Stimulated activated CD4-positive, alpha-beta T cell treated with anti-CD3 and anti-CD28 coated beads, Interleukin-2, amount 100 ng/mL, for 24 hours (primary cell): ENCODE measurements around the gene HRAS.

Experiments
- DNase-seq, 2 donors: peaks; one replicate each; pipeline ENCODE4 v3.0.0-alpha.2; 2020

Gene HRAS

DNA sequence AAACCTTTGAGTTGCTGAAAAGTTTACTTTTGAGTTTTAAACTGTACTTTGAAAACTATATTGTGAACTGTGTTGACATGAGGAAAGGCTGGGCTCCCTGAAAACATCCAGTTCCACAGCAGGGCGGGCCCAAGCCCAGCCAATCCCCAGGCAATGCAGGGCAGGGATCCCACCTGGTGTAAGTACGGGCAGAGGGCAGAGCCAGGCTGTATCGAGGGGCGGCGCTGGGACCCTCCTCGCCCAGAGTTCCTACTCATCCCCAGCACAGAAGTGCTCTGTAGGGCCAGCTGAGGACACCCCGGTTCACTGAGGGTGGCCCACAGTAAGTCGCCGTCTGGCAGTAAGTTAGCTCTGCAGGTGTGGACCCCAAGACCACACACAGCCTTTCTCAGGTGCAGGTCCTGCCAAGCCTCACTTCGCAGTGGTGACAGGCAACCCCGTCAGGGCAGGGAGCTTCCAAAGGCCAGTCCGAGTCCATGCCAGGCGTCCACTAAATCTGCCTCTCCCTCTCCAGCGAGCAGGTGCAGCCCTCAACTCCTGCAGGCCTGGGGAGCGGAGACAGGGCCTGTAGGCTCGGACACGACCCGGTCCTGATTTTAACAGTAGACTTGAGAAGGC lies 31.7 kb upstream of the HRAS start:
- DNase-seq: no peak

DNA sequence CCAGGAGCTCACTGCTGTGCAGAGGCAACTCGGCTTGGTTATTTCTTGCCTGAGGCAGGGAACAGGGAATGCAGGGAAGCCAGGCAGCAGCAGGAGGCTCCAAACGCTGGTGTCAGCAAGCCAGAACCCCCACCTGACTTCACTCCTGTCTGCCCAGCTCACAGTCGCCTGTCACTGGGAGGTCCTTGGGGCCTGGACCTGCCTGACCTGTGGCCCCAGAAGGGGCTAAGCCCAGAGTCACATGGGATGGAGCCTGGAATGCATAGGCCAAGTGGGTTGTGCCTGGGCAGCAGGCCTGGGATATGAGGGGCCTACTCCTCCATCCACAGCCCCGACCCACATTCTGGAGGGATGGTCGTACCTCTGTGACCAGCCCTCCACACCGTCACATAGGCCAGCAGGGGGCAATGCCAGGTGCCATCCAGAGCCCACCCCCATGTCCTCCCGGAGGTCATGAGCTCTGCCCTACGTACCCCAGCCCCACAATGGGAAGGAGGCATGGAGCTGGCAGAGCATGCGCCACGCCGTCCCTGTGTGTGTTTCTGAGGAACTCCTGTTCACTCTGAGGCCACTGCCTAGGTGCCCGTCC lies 30.6 kb upstream of the HRAS start:
- DNase-seq: no peak

DNA sequence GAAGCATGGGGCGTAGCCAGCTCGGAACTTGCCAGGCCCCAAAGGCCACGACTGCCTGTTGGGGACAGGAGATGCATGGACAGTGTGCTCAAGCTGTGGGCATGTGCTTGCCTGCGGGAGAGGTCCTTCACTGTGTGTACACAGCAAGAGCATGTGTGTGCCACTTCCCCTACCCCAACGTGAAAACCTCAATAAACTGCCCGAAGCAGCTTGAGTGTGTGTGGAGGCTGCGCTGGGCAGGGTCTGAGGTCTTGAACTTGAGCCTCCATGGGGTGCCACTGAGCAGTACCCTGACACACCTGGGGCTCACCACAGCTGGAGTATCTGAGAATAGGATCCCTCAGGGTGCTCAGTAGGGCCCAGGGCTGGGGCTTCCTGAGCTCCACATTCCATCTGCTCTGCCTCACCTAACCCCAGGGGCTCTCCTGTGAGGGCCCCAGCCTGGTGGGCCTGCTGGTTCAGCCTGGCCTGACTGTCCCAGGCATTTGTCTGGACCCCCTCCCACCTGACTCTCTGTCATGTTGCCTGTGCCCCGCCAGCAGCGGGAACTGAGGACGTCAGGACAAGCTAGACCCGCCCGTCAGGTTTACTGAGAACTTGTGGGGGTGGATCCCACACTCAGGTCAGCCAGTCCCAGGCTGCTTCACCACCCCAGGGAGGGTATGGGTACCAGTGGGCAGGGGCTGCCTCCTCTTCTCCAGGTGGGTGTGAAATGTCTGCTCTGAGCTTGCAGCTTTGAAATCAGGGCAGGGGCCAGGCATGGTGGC lies 28.6 kb upstream of the HRAS start:
- DNase-seq: no peak

DNA sequence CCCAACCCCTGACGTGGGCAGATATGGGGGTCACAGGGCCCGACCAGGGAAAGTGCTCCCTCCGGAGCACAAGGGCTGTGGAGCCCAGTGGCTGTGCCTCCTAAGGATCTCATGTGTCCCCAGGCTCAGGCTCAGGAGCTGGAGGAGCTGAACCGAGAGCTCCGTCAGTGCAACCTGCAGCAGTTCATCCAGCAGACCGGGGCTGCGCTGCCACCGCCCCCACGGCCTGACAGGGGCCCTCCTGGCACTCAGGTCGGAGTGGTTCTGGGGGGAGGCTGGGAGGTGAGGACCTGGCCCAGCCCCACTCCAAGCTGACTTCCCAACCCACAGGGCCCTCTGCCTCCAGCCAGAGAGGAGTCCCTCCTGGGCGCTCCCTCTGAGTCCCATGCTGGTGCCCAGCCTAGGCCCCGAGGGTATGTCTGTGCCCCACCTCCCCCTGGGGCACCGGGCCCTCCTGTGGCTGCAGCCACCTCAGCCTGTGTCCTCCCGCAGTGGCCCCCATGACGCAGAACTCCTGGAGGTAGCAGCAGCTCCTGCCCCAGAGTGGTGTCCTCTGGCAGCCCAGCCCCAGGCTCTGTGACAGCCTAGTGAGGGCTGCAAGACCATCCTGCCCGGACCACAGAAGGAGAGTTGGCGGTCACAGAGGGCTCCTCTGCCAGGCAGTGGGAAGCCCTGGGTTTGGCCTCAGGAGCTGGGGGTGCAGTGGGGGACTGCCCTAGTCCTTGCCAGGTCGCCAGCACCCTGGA lies 27.9 kb upstream of the HRAS start:
- DNase-seq: no peak

DNA sequence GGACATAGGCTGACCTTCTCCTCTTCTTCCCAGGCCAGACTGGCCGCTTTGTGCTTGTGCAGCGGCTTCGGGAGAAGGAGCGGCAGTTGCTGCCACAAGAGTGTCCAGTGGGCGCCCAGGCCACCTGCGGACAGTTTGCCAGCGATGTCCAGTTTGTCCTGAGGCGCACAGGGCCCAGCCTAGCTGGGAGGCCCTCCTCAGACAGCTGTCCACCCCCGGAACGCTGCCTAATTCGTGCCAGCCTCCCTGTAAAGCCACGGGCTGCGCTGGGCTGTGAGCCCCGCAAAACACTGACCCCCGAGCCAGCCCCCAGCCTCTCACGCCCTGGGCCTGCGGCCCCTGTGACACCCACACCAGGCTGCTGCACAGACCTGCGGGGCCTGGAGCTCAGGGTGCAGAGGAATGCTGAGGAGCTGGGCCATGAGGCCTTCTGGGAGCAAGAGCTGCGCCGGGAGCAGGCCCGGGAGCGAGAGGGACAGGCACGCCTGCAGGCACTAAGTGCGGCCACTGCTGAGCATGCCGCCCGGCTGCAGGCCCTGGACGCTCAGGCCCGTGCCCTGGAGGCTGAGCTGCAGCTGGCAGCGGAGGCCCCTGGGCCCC lies 26.8 kb upstream of the HRAS start:
- no peak for DNase-seq

DNA sequence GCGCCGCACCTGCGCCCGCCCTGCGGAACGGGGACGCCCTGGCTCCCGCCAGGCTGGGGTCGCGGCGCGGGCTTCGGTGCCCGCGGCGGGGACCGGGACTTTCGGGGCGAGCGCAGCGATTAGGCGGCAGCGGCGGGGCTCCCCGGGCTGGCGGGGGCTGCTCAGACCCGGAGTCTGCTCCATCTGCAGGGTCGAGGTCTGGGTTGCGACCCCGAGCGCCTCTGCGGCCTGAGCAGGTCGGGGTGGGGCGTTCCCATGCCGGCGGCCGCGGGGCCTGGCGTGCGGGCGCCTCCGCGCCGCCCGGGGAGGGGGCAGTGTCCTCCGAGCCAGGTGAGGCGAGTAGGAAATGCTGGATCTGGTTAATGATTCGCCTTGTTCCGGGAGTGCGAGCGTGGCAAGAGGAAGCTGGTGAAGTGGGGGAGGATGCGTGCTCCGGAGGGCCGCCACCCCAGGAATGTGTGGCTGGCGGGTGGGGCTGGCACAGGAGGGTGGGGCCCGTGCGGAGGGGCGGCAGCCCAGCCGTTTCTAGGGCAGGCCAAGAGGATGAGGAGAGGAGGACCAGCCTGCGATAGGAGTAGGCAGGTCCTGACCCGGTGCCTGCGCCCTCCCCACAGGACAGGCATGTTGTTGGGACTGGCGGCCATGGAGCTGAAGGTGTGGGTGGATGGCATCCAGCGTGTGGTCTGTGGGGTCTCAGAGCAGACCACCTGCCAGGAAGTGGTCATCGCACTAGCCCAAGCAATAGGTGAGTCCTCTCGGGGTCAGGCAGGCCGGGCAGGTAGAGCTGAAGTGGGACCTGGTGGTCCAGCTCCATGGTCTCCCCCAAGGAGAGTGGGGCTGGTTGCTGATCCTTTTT lies 26.0 kb upstream of the HRAS start:
- DNase-seq: no peak

DNA sequence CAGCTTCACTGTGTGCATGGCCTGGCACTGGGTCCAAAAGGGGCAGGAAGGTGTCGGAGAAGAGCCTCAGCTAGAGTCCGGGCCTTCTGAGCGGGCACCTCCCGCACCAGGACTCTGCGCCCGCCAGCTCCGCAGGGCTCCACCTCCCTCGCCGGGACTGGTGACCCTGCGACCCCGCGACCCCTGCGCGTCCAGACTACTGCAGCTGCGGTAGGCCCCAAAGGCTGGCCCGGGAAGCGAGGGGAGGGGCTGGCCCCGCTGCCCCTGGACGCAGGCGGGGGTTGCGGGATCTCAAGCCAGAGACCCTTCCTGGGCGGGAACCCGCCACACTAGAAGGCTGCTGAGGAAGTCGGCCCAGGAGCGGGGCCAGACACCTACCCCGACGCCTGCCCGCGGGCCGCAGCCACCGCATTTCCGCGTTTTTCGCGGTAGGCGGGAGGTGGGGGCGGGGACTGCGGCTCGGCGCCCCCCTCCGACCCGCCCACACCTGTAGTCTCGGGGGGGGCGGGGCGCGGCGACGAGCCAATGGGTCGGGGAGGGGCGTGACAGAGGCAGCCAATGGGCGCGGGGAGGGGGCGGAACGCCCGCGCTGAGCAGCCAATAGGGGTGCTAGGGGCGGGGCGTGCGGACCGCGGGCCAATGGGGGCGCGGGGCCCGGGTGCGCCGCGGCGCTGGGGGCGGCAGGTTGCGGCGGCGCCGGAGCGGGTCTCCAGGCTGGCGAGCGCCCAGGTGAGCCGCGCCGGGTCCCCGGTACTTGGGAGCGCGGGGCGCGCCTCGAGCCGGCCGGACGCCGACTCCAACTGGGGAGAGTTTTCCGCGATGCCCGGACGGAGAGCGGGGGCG lies 25.1 kb upstream of the HRAS start, which contains the start of the genes LMNTD2 and RASSF7:
TSS of gene LMNTD2 (minus strand) at position 434 of the 843 bp plus-strand sequence. CDS start at position 412, 22 bp downstream.
TSS of gene RASSF7 (plus strand) at position 666 of the 843 bp plus-strand sequence. CDS start 799 bp downstream, outside the sequence.
- DNase-seq: peak; percentile 96 to 98

DNA sequence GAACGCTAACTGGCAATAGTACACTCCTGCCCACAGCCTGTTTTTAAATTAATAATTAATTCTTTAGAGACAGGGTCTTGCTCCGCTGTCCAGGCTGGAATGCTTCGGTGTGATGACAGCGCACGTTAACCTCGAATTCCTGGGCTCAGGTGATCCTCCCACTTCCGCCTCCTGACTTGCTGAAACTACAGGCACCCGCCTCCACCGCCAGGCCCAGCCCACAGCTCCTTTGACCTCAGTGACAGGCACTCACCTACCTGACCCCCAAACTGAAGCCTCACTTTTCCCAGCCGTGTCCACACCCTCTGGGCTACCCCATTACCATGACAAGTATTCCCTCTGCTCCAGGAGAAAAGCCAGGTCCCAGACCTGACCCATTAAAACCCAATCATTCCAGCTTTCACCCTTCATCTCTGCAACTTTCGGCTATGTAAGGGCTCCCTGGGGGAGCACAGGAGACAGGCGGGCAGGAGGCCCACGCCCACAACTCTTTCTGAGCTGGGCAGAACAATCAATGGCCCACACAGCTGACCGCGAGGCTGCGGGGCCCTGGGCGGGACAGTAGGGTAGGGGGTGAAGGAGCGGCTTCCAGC lies 24.4 kb upstream of the HRAS start:
- DNase-seq: no peak

DNA sequence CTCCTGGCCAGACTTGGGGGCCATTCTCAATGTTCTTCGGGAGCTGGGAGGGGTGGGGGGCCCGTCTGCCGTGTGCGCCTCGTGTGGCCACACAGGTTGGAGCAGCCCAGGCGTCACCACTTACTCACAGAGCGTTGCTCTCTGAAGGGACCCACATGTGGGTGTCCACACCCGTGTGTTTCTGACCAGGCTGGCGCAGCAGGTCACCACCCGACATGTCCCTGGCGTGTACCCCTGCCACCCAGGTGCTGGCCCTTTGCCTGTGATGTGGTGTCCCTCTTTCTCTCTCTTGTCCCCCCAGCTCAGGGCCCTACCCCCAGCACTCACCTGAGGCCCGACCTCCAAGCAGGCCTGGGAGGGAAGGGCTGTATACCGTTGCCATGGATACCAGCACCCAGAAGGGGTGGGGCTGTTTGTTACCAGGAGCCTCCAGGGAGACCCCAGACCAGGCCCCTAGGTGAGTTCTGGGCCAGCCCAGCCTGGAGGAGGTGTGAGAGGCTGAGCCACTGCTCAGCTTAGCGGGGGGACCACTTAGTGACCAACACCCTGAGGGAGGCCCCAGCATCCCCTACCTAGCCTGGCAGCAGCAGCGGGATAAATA lies 23.7 kb upstream of the HRAS start:
- no peak for DNase-seq

DNA sequence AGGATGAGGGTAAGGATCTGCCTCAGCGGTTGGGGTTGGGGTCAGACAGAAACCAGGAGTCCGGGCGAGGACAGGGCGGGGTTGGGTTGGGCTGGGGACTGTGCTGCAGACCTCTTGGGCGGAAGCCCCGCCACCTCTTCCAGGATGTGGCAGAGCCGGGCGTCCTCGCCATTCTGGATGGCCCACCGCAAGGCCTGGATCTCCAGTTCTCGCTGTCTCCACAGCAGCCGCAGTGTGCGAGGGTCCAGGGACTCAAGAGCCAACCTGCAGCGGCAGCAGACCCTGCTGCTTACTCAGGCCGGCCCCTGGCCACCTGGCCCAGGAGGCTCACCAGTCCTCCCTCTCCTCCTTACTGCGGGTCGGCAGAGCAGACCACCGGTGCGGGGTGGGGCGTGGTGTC lies 23.1 kb upstream of the HRAS start:
- no peak for DNase-seq

DNA sequence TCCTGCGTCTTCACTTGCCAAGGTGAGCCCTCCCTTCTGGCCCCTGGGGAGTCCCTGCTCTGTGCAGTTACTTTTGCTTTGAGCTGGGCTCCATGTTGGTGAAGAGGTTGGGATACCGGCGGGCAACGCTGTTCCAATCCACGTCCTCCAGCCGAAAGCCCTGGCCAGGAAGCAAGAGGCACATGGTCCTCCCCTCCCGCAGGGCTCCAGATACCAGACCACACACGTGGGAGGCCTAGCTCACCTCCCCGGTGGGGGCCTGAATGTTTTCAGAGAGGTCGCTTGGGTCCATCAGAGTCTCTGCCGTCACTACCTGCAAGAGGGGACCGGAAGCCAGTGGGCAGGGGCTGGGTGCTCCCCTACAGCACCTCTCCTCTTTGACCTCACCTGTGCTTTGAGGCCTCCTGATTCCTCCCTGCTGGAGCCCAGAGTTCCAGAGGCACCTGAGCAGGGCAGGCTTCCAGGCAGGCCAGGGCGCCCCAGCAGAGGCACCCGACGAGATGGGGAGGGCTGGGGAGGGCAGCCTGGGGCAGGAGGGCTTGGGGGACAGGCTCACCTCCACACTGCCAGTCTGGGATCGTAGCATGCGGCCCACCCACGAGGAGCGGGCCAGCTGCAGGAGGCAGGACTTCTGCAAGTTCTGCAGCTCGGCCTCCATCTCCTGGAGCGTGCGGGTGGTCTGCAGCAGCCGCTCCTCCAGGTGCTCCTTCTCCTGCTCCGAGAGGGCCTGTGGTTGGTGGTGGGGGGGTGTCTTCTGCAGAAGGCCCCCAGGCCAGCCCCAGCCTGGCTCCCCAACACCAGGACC lies 22.2 kb upstream of the HRAS start:
- no peak for DNase-seq

DNA sequence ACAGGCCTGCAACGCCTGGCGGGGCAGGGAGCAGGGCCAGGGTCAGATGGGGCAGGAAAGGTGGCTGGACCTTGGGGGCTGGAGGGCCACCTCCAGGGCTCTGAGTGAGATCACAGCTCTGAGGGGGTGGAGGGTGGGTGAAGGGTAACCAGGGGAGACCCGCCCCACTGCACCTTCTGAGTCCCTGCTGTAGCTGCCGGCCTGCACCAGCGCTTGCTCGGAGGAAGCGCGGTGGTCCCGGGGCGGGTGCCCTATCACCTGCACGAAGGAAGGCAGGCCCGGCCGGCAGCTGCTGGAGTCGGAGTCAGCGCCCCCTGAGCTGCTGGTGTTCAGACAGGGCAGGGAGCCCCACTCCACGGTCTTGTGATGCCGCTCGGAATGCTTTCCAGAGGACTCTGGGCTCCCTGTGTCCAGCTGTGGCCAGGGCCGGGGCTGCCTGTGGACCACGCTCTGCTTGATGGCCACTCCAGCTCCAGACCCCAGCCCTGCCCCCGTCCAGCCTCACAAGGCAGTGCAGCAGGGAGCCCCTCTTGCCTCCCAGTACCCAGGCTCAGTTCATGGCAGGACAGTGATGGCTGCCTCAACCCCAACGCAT lies 21.4 kb upstream of the HRAS start:
- DNase-seq: no peak

DNA sequence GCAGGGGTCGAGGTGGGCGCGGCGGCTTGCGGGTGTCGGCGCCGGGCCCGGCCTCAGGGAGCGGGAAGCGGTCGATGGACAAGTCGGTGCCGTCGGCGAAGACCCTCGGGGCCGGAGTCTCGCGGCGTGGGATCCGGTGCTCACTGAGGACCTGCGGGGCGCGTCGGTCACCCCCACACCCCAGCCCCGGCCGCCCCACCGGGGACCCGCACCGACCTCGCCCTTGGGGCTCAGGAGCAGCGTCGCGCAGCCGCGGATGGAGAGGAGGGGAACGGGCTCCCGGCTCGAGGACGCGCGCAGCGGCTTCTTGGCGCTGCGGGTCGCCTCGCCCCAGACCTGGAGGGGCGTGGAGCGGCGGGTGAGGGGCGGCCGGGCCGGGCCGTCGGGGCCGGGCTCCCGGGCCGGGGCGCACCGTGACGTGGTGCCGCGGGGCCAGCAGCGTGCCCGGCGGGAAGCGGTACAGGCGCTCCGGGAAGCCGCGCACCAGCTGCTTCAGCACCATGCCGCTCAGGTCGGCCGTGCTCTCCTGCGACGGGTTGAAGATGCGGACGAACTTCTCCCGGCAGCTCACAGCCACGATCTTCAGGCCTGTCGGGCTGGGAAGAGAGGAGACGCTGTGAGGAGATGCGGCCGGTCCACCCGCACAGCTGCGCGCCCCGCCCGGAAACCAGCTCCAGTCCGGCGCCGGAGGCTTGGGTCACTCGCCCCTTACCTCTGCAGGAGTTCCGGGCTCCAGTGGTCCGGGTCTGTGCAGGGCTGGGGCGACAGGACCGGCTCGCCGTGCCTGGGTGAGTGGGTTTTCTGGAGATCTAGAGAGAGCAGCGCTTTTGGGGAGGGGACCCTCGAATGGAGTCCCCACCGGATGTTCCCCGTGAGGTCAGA lies 20.6 kb upstream of the HRAS start:
- no peak for DNase-seq

DNA sequence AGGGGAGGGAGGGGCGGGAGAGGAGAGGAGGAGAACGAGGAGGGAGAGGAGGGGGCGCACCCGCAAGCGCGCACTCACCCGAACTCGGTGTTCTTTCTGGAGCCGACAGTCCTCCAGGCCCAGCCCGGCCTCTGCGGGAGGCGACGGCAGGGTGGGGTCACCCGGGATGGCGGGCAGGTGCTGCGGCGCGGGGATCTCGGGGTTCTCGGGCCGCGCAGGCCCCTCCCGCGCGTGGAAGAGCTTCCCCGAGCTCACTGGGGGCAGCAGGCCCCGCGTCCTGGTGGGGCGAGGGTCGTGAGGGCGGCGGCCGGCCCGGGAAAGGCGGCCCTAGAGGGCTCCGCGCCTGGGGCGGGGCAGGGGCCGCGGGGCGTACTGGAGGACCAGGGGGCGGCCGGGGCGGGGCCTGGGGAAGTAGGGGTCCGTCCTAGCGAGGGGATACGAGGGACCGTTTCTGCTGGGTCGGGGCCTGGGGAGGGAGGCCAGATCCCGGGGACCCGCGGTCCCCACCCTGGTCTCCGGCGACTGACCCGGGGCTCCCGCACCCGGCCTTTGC lies 19.9 kb upstream of the HRAS start:
- DNase-seq: no peak

DNA sequence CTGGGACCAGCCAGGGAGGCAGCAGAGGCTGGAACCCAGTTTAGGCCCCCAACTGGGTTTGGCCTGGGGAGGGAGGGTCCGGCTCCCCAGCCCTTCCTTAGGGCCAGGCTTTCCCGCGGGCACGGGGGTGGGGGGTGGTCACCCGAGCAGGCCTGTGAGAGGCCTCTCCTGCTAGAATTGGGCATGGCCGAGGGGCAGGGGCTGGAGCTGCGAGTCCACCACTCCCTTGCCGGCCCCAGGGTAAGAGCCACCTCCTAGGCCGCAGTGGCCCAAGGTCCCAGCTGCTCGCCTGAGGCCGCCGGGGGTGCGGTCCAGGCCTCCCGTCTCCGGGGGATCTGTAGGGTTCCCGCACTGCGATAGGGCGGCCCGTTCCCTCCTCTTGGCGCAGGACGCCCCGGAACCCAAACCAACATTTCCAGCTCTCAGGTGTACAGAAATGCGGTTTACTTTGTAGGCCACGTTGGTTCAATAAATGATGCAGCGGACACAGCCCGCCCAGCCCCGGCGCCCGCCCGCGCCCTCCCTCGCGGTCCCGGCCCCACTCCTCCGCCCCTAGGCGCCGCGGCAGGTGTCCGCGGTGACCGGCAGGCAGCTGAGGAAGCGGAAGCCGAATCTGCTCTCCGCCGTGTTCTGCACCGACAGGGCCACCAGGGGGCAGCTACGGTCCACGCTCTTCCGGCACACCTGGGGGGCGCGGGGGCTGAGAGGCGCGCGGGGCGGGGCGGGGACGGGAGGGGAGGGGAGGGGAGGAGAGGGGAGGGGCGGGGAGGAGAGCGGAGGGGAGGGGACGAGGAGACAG lies 19.3 kb upstream of the HRAS start:
- peak; percentile 78 to 80 for DNase-seq

DNA sequence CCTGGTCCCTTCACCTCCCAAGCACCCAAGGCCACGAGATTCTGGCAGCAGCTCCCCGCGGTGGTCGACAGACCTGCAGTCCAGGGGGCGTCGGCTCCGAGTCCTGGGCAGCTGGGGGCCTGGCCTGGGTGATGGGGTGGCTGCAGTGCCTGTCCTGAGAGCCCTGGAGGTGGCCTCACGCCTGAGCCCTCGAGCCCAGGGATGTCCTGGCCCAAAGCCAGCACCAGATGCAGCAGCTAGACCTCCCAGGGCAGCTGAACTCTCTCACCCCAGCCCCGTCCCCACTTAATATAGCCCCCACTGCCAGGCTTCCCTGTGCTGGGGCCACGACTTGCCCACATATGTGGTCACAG lies 18.6 kb upstream of the HRAS start:
- DNase-seq: no peak
